ENCODE data around the gene ATP1B3. TPM values are rescaled to one million over a fixed set of nuclear protein-coding genes. Genes with fewer than 3 reads are reported as not detected.

Gene ATP1B3
- total and polyA plus RNA-seq, 9 of the 15 experiments (the other 6 are each of a cell fraction or from before 2014, with no cell fraction given), result 48.3 to 202 (median 123) TPM

GRCh38 chr3:141875374-141875892 lies 1.0 kb upstream of the ATP1B3 start (continued):
- TF ChIP-seq ZC3H4 (CRISPR knock-in tag; IDR thresholded peaks at IDR 0.05; ENCODE audit: borderline replicate concordance) (no peak), HMGN3 (IDR thresholded peaks at IDR 0.05; ENCODE audit: borderline replicate concordance, extremely low read depth, insufficient read length, low read depth, low read length) (no peak), TSC22D4 (tag; IDR thresholded peaks at IDR 0.05) (no peak), SOX6 (IDR thresholded peaks at IDR 0.05) (0 out of 2 replicates have a peak, but pooled peaks have one; percentile 30), CC2D1A (IDR thresholded peaks at IDR 0.05) (no peak; the same call in 1 of the 2 replicates), RHOXF2B (CRISPR knock-in tag; conservative IDR thresholded peaks at IDR 0.05) (no peak), NCOA1 (IDR thresholded peaks at IDR 0.05; ENCODE audit: low read depth) (no peak), TRIM24 (IDR thresholded peaks at IDR 0.05) (peak in 1 of 2 experiments; percentile 9; a peak in 1 of 4 replicates), ZNF444 (CRISPR knock-in tag; IDR thresholded peaks at IDR 0.05) (no peak), MAFG (tag; conservative IDR thresholded peaks at IDR 0.05) (no peak), CAMTA2 (CRISPR knock-in tag; conservative IDR thresholded peaks at IDR 0.05) (no peak), ZKSCAN3 (CRISPR knock-in tag; IDR thresholded peaks at IDR 0.05) (no peak), ZNF407 (IDR thresholded peaks at IDR 0.05; ENCODE audit: low read depth) (no peak), HOXB6 (CRISPR knock-in tag; IDR thresholded peaks at IDR 0.05; ENCODE audit: borderline replicate concordance) (no peak), STAT5A (IDR thresholded peaks at IDR 0.05; ENCODE audit: borderline replicate concordance, low read length) (no peak), PHF21A (IDR thresholded peaks at IDR 0.05; ENCODE audit: borderline replicate concordance, low read depth) (0 out of 2 replicates have a peak, but pooled peaks have one; percentile 31), TEAD2 (tag; IDR thresholded peaks at IDR 0.05) (no peak), UBTF (IDR thresholded peaks at IDR 0.05; ENCODE audit: borderline replicate concordance in 1 of 2, low read depth in 2 of 2, low read length in 2 of 2) (0 out of 4 replicates have a peak, but pooled peaks of 1 of the 2 experiments have one; percentile 72), ZNF77 (CRISPR knock-in tag; IDR thresholded peaks at IDR 0.05) (no peak), FOXP1 (CRISPR knock-in tag; IDR thresholded peaks at IDR 0.05) (peak; percentile 76; the same call in 1 of the 2 replicates), ZNF586 (CRISPR knock-in tag; conservative IDR thresholded peaks at IDR 0.05) (no peak), ARNT (IDR thresholded peaks at IDR 0.05) (peak in 1 of 2 experiments; percentile 21; a peak in 1 of 4 replicates)
